NCI-H446 (cell line): ENCODE results near the gene CCDC73.
"Not testable (repeated sequence)": the region's sequence is repeated elsewhere in the genome, so short reads cannot be mapped to it uniquely, and the experiment has no call there.

Experiments used
- DNase-seq, 2 experiments: peaks; one replicate each; lab custom pipeline; 2025; lab: John Stamatoyannopoulos, UW

The CCDC73 gene

DNA sequence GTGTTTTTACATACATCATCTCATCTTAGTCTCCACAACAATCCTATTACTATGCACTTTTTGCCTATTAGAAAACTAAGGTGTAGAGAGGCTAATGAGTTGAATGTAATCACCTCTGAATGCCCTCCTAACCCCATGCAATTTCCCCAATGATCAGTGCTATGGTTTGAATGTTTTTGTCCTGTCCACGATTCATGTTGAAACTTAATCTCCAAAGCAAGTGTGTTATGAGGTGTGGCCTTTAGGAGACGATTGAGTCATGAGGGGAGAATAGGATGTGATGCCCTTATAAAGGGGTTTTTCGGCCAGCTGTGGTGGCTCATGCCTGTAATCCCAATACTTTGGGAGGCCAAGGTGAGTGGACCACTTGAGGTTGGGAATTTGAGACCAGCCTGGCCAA is 2.0 kb upstream of the CCDC73 start:
- DNase-seq, result no peak

DNA sequence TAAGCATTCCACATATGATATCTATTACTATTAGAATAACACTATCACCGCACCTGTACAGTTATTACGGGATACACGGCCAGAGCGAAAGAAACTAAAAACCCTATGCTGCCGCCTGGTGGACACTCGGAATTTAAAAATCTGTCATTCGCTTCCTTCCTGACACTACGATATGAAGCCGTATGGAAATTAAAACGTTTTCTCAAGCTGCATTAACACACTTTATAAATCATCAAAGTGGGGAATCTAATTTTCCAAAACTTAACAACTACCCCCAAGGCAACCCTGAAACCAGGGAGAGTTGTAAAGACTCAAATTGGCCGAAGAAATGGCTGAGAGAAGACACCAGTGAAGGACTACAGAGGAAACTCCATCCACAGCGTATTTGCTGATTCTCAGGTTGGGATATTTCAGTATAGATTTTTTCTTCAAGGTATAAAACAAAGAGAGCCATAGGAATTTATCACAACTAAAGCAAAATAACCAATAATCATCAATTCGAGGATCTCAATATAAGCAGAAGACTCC is 1.4 kb downstream of the CCDC73 start:
- DNase-seq, result peak; percentile 57 to 58

DNA sequence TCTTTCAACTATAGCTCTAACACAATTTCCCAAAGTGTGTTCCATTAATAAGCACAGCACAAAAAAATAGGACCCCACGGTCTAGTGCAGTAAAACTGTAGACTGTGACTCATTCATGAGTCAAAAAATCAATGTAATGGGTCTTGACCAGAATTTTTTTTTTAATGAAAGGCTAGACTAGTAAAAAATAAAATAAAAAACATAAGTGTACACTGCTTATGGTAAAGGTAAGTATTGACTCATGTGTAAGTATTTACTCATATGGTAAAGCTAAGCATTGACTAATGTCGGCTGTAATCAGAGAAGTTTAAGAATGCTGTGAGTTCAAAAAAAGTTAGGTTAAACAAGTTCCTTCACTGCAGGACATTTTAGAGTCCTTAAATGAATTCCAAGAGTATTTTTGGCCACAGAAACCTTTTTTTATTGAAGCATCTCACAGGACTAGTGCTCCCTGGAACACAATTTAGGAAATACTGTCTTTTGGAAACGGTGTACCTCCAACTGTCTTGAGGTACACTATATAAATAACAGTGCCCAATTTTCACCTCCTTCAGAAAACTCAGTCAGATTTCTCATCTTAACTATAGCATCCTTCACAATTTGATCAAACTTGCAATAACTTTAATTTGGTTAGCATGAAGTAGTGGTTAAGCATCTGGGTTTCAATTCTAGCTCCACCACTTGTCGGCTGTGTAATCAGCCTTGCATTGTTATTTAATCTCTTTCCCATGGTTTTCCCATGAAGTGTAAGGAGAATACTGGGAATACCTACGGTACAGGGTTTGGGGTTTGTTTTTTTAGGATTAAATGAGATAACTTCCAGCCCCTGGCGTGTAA is 2.1 kb downstream of the CCDC73 start:
- no peak for DNase-seq

DNA sequence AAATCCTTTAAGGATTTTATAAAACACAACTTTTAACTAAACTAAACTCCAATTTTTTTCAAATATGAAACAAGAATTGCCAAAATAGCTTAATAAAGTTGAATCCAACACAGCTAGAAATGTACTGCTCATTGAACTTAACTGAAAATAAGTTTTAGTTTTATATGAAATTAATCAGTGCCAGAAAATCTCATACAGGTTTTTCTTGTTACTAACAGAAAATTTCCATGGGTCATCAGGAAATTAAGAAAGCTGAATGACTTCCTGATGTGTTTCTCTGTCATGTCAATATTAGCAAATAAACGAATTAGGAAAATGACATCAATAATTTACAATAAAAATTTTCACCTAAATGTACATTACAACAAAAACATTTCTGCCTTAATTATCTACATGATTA is 3.5 kb downstream of the CCDC73 start:
- DNase-seq, result no peak

DNA sequence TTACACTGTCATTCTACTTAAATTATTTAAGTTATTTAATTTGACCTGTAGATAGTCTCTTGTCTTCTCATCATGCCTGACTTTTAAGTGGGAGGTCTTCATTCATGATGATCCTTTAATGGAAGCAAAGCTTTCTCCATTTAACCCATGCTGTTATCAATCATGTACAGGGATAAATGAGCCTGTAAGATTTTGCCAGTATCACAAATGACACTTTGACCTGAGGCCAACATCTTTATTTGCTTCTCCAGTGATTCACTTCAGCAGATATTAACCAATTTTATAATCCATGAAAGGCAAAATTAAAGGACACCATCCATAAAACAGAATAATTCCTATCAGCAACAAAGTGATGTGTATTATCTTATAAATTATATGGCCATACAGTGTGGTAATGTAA is 7.7 kb downstream of the CCDC73 start:
- no peak for DNase-seq

DNA sequence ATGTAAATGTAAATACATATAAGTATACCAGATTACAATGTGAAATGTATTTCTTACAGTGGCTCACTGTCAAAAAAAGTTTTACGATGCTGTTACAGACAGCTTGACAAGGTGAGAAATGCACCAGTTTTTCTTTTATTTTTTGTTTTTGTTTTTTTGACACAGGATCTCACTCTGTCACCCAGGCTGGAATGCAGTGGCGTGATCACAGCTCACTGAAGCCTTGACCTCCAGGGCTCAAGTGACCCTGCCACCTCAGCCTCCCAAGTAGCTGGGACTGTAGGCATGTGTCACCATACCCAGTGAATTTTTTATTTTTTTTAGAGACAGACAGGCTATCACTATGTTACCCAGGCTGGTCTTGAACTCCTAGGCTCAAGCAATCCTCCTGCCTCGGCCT is 9.2 kb downstream of the CCDC73 start:
- DNase-seq, result no peak

DNA sequence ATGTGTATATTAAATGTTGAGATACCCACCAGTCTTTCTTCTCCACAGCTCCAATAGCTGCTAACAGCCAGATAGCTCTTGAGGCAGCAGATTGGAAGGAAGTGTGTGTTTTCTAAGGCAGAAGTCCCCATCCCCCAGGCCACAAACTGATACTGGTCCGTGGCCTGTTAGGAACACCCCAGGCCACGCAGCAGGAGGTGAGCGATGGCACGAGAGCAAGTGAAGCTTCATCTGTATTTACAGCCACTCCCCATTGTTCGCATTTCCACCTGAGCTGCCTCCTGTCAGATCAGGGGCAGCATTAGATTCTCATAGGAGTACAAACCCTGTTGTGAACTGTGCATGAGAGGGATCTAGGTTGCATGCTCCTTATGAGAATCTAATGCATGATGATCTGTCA is 12.7 kb downstream of the CCDC73 start:
- no peak for DNase-seq

DNA sequence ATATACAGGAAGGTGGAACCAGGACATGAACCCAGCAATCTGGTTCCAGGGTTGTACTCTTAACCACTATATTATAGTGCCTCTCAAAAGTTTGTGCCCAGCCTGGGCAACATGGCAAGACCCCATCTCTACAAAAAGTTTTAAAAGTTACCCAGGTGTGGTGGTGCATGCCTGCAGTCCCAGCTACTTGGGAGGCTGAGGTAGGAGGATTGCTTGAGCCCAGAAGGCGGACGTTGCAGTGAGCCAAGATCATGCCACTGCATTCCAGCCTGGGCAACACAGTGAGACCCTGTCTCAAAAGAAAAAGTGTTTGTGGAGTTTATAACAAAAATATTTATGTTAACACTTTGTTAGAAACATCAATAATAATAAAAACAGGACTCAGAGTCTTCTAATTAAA is 13.6 kb downstream of the CCDC73 start:
- not testable (repeated sequence) for DNase-seq

DNA sequence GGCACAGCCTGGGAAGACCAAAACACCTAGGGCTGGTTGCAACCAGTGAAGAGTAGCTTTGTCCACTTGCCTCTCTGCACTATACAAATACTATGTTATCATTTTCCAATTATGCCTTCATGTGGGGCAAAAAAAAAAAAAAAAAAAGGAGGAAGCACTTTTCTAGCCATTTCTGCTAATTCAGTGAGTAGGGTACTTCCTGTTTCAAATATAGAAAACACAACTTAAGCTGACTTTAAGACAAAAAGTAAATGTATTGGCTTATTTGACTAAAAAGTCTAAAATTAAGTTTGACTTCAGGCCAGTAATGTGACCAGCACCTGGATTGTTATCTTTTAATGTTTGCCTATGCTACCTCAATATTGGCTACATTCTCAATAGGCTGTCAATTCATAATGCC is 15.3 kb downstream of the CCDC73 start:
- no peak for DNase-seq

DNA sequence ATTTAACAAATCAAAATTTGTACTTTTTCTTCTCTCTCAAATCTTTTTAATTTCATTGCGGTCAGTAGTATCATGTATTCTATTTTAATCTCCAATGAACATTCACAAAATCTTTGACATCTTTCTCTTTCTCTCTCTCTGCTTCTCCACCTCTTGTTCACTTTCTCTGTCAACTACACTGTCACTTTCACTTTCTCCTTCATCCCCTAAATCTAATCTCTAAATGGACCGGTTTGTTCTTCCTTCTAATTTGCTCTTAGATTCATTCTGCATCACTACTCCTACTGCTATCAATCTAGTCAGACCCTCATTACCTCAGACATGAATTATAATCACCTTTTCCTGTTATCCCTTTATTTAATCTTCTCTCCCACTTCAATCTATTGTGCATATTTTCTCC is 18.6 kb downstream of the CCDC73 start:
- DNase-seq, result no peak

DNA sequence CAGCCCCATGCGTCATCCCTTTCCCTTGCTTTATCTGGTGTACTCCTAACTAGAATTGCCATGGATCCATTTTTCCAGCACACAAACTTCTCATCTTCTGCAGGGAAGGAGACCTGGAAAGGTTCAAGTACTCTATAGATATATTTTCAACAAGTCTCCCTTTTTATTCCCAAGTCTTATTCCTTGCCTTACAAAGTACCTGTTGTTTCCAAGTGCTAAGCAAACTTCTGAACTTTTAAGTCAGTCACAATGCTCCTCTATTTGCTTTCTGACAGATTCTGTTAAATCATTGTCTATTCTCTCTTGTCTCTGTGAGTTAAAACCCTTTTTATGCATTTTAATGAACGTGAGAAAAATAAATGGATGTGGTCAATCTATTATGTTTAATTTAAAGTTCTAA is 20.4 kb downstream of the CCDC73 start:
- no peak for DNase-seq

DNA sequence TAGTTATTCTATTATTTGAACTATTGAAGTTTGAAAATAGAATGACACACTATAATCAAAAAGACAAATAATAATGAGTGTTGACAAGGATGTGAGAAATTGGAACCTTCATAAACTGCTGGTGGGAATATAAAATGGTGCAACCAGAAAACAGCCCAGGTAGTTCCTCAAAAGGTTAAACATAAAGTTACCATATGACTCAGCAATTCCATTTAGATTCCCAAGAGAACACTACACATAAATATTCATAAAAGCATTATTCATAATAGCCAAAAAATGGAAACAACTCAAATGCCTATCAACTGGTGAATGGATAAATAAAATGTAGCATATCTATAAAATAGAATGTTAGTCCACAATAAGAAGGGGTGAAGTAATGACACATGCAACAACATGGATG is 21.7 kb downstream of the CCDC73 start:
- DNase-seq, result no peak

DNA sequence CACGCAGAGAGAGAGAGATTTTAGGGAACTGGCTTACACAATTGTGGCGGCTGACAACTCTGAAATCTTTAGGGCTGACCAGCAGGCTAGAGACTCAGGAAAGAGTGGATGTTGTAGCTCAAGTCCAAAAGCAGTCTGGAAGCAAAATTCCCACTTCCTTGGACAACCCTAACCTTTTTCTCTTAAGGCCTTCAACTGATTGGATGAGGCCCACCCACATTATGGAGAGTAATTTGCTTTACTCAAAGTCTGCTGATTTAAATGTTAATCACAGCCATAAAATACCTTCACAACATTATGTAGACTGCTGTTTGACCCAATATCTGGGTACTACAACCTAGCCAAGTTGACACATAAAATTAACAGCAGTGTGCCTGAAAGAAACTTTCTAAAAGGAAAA is 32.7 kb downstream of the CCDC73 start:
- DNase-seq, result not testable (repeated sequence)

DNA sequence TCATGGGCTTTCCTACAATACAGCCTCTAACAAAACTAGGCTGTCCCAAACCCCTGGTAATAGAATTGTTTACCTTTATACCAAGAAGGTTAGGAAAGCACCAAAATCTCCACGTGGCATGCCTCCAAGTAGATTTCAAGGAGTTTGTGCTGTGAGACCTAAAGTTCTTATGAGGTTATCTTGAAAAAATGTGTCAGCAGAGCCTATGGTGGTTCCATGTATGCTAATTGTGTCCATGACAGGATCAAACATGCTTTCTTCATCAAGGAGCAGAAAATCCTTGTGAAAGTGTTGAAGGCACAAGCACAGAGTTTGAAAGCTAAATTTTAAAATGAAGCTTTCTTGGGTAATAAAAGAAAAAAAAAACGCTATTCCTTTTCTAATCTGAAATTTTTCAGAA is 36.2 kb downstream of the CCDC73 start:
- no peak for DNase-seq

DNA sequence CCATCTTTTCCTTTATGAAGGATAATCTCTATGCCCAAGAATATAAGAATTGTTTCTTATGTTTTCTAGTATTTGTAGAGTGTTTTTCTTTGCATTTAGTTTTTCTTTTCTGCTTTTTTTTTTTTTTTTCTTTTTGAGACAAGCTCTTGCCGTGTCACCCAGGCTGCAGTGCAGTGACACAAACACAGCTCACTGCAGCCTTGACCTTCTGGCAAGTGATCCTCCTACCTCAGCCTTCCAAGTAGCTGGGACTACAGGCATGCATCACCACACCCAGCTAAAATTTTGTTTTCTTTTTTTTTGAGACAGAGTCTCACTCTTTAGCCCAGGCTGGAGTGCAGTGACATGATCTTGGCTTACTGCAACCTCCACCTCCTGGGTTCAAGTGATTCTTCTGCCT is 41.3 kb downstream of the CCDC73 start:
- DNase-seq, result not testable (repeated sequence)

DNA sequence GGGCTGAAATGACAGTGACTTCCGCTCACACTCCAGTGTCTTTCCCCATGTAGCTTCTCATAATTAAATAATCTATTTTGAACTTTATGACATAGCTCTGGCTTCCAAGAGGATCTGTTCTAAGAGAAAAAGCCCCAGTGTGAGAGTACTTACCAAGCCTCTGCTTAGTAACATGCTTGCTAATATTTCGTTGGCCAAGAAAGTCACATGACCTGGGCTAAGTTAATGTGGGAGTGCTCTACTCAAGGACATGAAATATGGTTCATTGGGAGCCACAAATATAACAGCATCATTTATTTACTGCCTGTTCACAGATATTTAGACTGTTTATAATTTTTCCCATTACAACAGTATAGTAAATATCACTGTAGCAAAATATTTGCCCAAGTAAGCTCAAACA is 42.5 kb downstream of the CCDC73 start:
- no peak for DNase-seq

DNA sequence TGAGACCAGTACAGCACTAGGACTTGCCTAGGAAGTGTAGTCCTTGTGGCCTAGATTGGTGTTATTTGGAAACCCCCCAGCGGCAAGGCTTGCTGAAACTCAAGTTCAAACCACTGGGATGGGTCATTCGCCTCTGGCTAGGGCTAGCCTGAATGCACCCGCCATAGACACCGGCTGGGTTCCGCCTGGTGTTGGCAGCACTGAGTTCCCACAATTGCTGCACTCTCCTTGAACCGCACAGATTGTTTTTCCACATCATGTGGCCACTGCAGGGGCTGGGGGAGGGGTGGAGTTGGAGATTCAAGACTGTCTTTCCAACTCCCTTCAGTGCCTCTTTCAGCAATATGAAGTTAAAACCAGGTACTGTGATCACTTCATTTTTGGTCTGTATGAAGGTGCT is 43.1 kb downstream of the CCDC73 start:
- no peak for DNase-seq

DNA sequence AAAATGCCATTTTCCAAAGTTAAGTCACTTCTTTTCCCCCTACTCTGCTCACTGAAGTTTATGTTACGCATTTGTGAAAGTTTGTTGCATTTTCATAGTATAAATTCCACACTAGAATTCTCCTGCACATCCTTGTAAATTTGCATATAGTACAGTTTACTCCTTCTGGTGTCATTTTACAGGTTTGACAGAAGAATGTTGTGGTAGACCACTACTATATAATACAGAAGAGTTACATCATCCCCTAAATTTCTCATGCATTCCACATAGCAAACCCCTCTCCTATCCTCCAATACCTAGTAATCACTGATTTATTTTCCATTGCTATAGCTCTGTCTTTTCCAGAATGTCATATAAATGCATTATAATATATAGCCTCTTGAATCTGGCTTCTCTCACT is 64.5 kb downstream of the CCDC73 start:
- no peak for DNase-seq

DNA sequence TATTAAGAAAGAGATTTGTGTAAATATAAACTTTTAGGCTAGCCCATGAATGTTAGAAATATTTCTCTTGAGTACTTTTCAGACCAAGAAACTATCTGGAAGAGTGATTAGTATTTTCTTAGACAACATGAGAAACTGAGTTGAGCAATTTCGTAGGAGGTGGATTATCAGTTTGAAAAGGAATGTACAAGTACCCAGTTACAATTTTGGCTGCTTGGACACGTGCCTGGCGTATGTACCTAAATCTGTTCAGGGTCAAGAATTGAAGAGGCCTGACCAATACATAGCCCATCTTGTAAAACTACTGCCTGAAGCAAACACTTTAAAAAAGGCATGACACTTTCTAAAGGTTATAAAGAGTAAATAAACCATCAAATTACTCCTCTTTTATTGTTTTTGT is 71.1 kb downstream of the CCDC73 start:
- no peak for DNase-seq

DNA sequence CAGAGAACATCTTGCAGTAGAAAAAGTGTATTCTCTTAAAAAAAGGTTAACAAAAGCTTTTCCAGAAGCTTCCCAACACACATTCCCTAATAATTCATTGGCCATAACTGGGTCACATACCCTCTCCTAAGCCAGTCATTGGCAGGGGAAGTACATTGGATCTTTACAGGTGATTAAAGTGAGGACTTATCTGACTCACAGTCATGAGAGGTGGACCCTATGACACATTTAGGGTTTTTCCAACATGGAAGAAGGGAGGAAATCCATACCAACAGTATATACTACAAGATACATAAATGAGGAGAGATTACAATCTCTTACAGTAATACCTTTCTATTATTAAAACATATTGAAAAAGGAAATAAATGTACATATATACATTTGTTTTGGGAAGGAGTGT is 72.2 kb downstream of the CCDC73 start:
- no peak for DNase-seq

DNA sequence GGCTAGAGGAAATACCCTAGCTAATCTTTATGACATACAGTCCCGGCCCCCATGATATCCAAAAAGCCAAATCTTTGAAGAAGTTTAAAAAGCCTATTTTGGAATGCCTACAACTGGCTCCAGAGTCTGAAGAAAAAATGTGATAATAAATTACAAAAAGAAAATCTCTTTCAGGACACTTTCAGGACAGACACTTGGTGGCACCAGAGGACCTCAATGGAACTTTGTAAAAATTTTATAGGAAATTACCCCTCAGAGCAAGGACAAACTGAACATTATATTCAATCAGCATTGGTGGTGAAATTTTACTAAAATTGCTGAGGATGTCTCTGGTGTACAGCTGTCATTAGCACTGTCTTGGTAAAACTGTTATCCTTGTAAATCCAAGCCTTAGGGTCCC is 81.0 kb downstream of the CCDC73 start:
- no peak for DNase-seq

DNA sequence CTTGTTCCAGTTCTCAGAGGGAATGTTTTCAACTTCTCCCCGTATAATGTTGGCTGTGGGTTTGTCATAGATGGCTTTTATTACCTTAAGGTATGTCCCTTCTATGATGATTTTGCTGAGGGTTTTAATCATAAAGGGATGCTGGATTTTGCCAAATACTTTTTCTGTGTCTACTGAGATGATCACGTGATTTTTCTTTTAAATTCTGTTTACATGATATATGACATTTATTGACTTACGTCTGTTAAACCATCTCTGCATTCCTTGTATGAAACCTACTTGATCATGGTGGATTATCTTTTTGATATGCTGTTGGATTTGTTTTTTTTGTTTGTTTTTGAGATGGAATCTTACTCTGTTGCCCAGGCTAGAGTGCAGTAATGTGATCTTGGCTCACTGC is 85.5 kb downstream of the CCDC73 start:
- DNase-seq, result not testable (repeated sequence)

DNA sequence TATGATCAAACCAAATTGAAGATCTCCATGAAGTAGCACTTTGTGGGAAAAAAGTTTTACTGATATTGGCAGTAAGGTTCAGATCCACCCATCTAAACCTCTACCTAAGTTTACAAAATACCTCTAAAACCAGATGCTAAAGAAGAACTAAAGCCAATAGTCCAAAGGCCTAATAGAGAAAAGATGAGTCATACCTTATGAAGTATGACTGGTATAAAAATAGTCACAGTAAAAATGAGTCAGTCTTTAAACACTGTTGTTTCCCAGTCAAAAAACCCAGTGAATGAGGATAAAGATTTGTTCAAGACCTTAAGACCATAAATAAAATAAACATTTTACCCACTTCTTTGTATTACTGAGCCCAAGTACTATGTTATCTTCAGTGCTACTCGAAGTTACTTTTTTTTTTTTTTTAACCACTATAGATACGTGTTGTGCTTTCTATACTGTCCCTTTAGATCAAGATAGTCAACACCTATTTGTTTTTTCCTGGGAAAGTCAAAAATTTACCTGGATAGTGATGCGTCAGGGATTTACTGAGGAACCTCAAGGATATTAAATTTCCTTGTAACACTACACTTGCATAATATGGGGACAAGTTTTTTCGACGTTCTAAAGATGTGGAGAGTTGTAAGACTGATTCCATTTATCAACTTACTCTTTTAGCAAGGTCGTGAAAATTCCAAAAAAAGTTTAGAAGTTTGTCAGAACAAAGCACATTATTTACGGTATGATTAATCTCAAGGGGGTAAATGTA is 87.3 kb downstream of the CCDC73 start:
- DNase-seq, result no peak
